LNCaP clone FGC (cell line): ENCODE results near the gene KCTD4.

ENCODE experiments used
- DNase-seq: peaks from one replicate; pipeline ENCODE4 v3.0.0-alpha.2; 2011; ENCODE audit warnings: low read depth
- H3K4me3 ChIP-seq: 2 replicates; pipeline ENCODE4 v1.5.1; 2011; ENCODE audit warnings: mild to moderate bottlenecking, low read depth, low read length, control low read depth
- TF ChIP-seq, protein P1 (sequence below): IDR thresholded peaks from 2 replicates; pipeline ENCODE4 v1.5.1; 2012; ENCODE audit warnings: mild to moderate bottlenecking; ENCODE audit not compliant: control insufficient read depth, insufficient read depth; ENCODE audit errors: extremely low read depth

The KCTD4 gene

DNA sequence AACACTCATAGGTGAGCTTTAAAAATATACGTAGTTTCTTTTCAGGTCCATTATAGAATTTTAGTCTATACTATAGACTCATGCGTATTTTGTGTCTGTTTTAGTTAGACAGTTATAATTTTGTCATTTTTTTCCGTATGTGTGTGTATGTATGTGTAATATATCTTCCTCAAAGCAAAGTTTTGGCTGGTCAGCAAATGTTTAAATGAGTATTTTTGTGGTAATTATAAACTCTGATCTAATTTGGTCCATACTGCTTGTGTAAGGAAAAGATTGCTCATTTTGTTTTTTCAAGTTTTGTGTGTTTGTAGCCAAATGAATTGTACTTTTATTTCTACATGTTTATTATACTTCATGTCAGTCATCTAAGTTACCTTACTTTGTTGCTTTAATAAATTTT is 20.5 kb downstream of the KCTD4 start:
- H3K4me3 ChIP-seq, result no peak overlapping the region
- no peak for DNase-seq
- TF ChIP-seq, protein P1, sequence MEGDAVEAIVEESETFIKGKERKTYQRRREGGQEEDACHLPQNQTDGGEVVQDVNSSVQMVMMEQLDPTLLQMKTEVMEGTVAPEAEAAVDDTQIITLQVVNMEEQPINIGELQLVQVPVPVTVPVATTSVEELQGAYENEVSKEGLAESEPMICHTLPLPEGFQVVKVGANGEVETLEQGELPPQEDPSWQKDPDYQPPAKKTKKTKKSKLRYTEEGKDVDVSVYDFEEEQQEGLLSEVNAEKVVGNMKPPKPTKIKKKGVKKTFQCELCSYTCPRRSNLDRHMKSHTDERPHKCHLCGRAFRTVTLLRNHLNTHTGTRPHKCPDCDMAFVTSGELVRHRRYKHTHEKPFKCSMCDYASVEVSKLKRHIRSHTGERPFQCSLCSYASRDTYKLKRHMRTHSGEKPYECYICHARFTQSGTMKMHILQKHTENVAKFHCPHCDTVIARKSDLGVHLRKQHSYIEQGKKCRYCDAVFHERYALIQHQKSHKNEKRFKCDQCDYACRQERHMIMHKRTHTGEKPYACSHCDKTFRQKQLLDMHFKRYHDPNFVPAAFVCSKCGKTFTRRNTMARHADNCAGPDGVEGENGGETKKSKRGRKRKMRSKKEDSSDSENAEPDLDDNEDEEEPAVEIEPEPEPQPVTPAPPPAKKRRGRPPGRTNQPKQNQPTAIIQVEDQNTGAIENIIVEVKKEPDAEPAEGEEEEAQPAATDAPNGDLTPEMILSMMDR, result no peak

DNA sequence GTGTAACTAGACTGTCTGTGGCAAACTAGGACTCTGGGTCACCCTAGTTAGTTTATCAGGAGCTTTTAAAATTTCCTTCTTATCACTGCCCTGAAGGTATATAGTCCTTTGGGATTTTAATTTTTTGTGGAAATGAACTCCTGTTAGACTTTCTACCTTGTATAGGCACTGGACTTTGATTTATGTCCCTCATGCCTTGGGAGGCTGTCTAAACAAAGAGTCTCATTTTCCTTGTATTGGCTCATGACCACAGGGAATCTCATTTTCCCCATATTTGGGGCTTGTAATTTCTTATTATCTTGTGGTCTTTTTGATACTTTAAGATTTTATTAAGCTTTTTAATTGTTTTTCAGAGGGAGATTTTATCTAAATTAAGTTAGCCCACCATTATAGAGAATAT is 21.4 kb downstream of the KCTD4 start:
- H3K4me3 ChIP-seq, result no peak overlapping the region
- DNase-seq, result no peak
- TF ChIP-seq, protein P1, result no peak

DNA sequence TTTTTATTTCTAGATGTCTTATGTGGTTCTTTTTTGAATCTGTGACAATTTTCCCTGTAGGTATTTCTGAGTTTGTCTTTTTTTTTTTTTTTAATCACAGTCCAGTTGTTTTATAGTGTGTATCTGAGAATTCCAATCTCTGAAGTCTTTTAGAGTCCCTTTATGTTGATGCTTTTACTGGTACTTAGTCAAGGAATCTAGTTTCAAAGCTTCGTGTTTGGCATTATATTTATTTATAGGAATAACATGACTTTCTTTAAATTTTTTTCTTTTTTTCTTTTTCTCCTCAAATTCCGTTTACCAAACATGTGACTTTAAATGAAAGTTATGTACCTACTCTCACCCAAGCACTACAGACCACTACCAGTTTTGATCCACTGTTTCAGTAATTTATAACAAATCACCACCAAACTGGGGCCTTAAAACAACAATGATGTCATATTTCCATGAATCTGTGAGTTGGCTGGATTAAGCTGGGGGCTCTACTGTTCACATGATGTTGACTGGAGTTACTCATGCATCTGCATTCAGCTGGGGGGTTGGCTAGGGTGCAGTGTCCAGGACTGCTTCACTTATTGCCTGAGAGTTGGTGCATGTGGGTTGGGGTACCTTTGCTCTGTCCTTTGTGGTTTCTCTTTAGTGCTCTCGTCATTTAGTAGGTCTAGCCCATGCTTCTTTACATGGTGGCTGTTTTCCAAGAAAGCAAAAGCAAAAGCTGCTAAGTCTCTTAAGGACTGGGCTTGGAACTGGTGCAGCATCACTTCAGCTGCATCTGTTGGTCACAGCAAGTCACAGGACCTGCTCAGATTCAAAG is 22.3 kb downstream of the KCTD4 start:
- TF ChIP-seq, protein P1, result no peak
- DNase-seq, result no peak
- no peak overlapping the region for H3K4me3 ChIP-seq

DNA sequence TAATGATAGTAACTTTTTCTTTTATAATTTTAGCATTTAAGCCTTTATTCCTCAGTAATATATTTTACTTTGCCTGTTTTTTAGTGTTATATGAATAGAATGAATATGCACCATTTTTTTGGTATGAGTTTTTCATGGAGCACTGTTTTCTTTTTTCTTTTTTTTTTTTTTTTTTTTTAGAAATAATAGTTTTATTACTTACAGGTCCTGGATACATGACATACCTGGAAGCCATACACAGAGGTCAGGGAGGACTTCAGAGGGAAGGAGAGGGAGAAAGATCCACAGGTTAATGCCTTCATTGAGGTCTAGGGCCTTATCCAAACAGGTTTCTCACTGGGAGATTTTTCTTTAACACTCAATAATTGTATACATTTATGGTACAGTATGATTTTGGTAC is 26.4 kb downstream of the KCTD4 start:
- no peak overlapping the region for H3K4me3 ChIP-seq
- TF ChIP-seq, protein P1, result no peak
- no peak for DNase-seq

DNA sequence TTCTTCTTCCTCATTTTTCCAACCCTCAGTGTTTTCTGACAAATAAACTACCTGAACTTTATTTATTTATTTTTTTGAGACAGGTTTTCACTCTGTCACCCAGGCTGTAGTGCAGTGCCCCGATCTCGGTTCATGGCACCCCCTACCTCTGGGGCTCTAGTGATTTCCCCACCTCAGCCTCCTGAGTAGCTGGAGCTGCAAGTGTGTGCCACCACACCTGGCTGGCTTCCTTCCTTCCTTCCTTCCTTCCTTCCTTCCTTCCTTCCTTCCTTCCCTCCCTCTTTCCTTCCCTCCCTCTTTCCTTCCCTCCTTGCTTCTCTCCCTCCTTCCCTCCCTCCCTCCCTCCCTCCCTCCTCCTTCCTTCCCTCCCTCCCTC is 32.3 kb downstream of the KCTD4 start:
- TF ChIP-seq, protein P1, result no peak
- H3K4me3 ChIP-seq, result no peak overlapping the region
- no peak for DNase-seq

DNA sequence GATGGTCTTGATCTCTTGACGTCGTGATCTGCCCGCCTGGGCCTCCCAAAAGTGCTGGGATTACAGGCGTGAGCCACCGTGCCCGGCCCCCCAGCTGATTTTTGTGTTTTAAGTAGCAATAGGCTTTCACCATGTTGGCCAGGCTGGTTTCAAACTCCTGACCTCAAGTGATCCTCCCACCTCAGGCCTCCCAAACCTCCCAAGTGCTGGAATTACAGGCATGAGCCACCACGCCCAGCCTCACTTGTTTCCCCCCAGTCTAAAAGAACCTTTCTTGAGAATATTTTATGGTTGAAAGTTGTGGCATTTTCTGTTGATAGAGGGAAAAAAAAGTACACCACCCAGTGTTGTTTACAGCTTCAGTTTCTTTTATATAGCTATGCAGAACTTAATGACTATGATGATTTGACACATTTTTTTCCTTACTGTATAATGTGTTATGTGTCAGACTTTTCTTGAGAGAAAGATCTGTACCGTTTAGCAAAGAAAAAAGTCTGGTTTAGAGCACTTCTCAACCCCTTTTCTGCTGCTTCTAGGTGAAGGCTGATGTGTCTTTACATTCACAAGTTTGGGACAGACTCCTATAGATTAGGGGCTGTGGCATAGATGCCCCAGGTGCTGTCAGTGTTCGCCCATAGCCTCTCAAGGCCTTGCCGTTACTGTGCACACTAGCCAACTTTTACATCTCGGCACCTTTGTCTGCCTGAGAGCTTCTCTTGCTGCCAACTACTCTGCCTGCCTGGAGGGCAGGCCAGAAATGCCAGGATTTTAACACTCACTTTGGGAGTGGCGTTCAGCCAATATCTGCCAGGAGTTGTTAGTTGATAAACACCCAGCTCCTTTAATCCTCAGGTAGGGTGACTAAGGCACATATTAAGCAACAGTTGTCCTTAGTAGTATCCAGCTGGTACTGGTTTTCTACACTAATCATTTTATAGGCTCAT is 33.0 kb downstream of the KCTD4 start:
- DNase-seq, result peak; percentile 83
- no peak overlapping the region for H3K4me3 ChIP-seq
- TF ChIP-seq, protein P1, result no peak
